GM13977 (cell line): ENCODE measurements around the gene CSMD2.

Experiments
- DNase-seq: peaks from one replicate; pipeline ENCODE4 v3.0.0; 2012; ENCODE audit warnings: low spot score
- in situ Hi-C: fragments of 300-500 bp; cut with MboI; formaldehyde crosslinking; loops from one replicate; pipeline ENCODE4 v1.12.0; 2022; ENCODE audit warnings: low sequenced_read_pairs, low pct_unique_long_range_greater_than_20kb, mixed read lengths, inconsistent platforms; ENCODE audit not compliant: unreplicated experiment
- TF ChIP-seq, protein P1 (sequence below): IDR thresholded peaks from 2 replicates; pipeline ENCODE4 v1.5.1; 2012; ENCODE audit warnings: mild to moderate bottlenecking, control low read depth; ENCODE audit not compliant: insufficient read depth; ENCODE audit errors: extremely low read depth, missing control alignments

Gene CSMD2

DNA sequence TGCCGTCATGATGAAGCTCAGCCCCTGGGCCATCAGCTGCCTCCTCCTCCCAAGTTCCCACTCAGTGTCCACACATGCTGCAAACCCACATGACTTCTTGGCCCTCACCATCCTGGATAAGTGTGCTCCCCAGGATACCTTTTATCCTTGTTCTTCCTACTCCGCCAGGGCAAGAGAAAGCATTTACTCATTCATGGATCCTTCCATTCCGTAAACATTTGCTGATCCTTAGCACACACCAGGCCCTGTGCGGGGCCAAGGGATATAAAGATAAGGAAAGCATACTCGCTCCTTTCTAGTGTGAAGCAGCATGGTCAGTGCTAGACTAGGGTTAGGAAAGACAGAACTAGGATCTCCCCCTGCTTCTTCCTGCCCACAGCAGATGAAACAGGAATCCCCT is 423.3 kb downstream of the CSMD2 start:
- no peak for DNase-seq
- in situ Hi-C loops, result no loop called here
- TF ChIP-seq, protein P1, sequence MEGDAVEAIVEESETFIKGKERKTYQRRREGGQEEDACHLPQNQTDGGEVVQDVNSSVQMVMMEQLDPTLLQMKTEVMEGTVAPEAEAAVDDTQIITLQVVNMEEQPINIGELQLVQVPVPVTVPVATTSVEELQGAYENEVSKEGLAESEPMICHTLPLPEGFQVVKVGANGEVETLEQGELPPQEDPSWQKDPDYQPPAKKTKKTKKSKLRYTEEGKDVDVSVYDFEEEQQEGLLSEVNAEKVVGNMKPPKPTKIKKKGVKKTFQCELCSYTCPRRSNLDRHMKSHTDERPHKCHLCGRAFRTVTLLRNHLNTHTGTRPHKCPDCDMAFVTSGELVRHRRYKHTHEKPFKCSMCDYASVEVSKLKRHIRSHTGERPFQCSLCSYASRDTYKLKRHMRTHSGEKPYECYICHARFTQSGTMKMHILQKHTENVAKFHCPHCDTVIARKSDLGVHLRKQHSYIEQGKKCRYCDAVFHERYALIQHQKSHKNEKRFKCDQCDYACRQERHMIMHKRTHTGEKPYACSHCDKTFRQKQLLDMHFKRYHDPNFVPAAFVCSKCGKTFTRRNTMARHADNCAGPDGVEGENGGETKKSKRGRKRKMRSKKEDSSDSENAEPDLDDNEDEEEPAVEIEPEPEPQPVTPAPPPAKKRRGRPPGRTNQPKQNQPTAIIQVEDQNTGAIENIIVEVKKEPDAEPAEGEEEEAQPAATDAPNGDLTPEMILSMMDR, result no peak

DNA sequence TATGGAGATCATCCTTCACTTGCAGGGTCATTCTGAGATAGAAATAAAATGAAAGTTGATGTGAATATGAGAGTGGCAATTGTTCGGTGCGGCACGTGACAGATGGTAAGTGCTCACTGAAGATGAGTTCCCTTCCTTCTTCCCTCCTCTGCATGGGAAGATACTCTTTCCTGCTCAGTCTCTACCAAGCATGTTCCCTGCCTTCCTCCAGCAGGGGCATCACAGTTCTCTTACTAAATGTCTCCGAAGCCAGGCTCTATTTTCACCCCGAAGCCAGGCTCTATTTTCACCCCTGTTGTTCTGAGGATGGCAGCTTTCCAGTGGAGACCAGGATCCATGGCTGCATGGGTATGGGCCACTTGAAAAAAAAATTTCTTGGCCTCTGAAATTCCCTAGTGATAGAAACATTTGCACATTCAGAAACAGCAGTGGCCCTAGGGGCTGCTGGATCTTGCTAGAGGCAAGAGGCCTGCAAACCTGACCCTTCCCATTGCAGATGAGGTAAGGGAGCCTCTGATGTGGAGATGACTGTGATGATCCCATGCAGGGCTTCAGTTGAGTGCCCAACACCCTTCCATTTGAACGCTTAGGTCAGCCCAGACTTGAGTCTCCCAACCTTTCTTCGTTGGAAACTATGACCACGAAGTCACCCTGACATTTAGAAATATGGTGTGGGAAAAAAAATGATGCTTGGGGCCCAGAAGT is 424.8 kb downstream of the CSMD2 start:
- TF ChIP-seq, protein P1, result no peak
- DNase-seq, result no peak
- in situ Hi-C loops, result no loop called here

DNA sequence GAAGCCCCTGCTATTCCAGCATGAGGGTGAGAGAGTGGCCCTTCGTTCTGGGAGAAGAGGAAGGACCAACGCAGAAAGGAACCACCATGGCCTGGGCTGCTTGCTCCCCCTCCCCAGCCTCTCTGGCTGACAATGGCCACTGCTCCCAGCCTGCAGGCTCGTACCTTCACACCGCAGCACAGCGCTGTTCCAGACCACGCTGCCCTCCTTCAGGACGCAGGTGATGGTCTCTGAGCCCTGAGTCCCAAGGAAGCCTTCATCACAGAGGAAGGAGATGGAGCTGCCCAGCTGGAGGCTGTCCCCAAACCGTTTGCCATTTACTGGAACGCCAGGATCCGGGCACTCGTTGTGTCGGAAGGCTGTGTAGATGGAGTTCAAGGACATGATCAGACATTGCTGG is 426.1 kb downstream of the CSMD2 start:
- TF ChIP-seq, protein P1, result no peak
- DNase-seq, result no peak

DNA sequence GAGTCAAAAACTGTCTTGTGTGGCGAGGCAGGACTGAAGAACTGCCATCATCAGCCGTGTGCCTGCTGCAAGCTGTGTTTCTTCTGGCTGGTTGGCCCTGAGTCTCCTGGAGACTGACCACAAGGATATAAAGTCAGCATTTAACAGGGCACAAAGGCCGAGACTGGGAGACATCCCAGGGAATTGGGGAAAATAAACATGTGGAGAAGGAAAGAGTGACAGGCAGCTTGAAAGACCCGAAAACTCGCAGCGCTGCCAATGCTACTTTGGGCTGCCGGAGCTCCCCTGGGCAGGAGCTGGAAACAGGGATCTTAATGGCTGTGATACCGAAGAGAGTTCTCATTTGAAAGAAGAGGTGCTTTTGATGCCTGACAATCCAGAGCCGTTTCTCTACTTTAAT is 426.5 kb downstream of the CSMD2 start:
- no peak for DNase-seq
- in situ Hi-C loops, result no loop called here
- TF ChIP-seq, protein P1, result no peak

More for the DNA sequence above, 426.1 kb downstream of the CSMD2 start:
- in situ Hi-C loops, result no loop called here

DNA sequence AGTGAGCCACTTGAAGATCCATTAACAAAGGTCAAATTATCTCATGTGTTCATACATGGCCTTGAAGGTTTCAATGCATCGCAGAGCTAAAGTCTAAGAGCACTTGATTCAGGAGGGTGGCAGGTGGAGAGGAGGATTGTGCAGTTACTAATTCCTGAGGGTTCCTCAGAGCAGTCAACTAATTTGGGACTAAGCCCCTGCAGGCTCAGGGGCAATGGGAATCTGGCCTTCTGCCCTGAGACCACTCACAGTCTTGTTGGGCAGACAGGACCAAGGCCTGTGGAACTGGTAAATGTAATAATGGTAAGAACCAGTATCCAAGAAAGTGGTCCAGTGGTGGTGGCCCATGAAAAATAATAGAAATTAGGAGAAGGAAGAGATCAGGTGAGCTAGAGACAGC is 428.5 kb downstream of the CSMD2 start:
- no peak for DNase-seq
- TF ChIP-seq, protein P1, result no peak
- in situ Hi-C loops, result no loop called here

DNA sequence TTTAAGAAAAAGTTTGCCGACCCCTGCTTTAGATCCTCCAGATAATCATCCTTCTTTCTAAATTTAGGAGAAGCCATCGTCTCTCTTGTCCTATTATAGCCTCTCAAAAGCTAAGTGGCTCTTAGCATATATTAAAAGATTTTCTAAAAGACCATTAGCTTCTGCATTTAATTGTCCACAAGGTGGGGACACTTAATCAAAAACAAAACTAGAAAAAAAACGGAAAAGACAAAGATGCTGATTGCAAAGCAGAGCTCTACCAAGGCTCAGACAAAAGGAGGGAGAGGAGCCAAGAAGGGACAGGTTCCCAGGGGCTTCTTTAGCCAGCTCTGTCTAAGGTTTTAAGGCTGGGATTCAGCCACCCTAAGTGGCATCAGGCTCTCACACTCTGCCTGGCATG is 429.4 kb downstream of the CSMD2 start:
- DNase-seq, result no peak
- TF ChIP-seq, protein P1, result no peak
- in situ Hi-C loops, result no loop called here
